HEK293 (cell line): ENCODE data around the gene PPP1R18.
A peak's percentile ranks its signal among the peaks of the same experiment; 100 is the strongest.

Experiments
- CTCF ChIA-PET: fragments of 350-600 bp; formaldehyde crosslinking; extraction: SDS; loops from one replicate; lab custom pipeline; 2021; ENCODE audit warnings: antibody characterized with exemption; lab: Yijun Ruan, JAX
- POLR2A ChIA-PET: fragments of 300-600 bp; formaldehyde crosslinking; extraction: SDS; loops from one replicate; lab custom pipeline; 2020; ENCODE audit warnings: antibody characterized with exemption, inconsistent platforms; lab: Yijun Ruan, JAX
- H3K27ac ChIP-seq: fragments of 200-500 bp; sonication (Bioruptor generic); 2 replicates; pipeline ENCODE4 v1.5.1; 2014; ENCODE audit warnings: low read depth, low read length, control low read depth, inconsistent platforms; ENCODE audit errors: extremely low read depth
- H3K36me3 ChIP-seq, 2 experiments: fragments of 200-500 bp in 1 of 2; sonication (Bioruptor generic) in 1 of 2; 1 replicate in 1 of 2; 2 replicates in 1 of 2; pipeline ENCODE4 v1.5.1; 2014 to 2017; ENCODE audit warnings: inconsistent platforms in 2 of 2, low read length in 2 of 2; ENCODE audit not compliant: control insufficient read depth in 2 of 2, insufficient read depth in 1 of 2
- H3K4me1 ChIP-seq: fragments of 200-500 bp; sonication (Bioruptor generic); 2 replicates; pipeline ENCODE4 v1.5.1; 2014; ENCODE audit warnings: mild to moderate bottlenecking, low read length, inconsistent platforms; ENCODE audit not compliant: control insufficient read depth, insufficient read depth
- H3K4me3 ChIP-seq: 2 replicates; pipeline ENCODE4 v1.5.1; 2011; ENCODE audit warnings: low read depth, mild to moderate bottlenecking, control low read depth, low read length, moderate library complexity
- H3K9me3 ChIP-seq: fragments of 200-500 bp; sonication (Bioruptor generic); 2 replicates; pipeline ENCODE4 v1.5.1; 2014; ENCODE audit warnings: low read depth, low read length, inconsistent platforms; ENCODE audit not compliant: control insufficient read depth, insufficient read depth
- ATF2 ChIP-seq: fragments of 450-650 bp; formaldehyde crosslinking; IDR thresholded peaks from 2 replicates; pipeline ENCODE4 v1.5.1; 2016; ENCODE audit warnings: missing biosample characterization, missing genetic modification characterization, low read depth
- GLI2 ChIP-seq: fragments of 450-650 bp; formaldehyde crosslinking; IDR thresholded peaks from 2 replicates; pipeline ENCODE4; 2017; ENCODE audit warnings: missing biosample characterization, missing genetic modification characterization, low read depth, borderline replicate concordance
- GLIS1 ChIP-seq: fragments of 450-650 bp; formaldehyde crosslinking; IDR thresholded peaks from 2 replicates; pipeline ENCODE4 v1.5.1; 2016; ENCODE audit warnings: missing biosample characterization, missing genetic modification characterization
- MZF1 ChIP-seq: fragments of 450-650 bp; formaldehyde crosslinking; IDR thresholded peaks from 2 replicates; pipeline ENCODE4 v1.5.1; 2017; ENCODE audit warnings: missing biosample characterization, missing genetic modification characterization, borderline replicate concordance
- OSR2 ChIP-seq: fragments of 450-650 bp; formaldehyde crosslinking; IDR thresholded peaks from 2 replicates; pipeline ENCODE4 v1.5.1; 2016; ENCODE audit warnings: missing biosample characterization, missing genetic modification characterization
- RBAK ChIP-seq: fragments of 450-650 bp; formaldehyde crosslinking; IDR thresholded peaks from 2 replicates; pipeline ENCODE4 v1.5.1; 2016; ENCODE audit warnings: missing biosample characterization, missing genetic modification characterization
- SCRT1 ChIP-seq: fragments of 450-650 bp; formaldehyde crosslinking; IDR thresholded peaks from 2 replicates; pipeline ENCODE4 v1.5.1; 2016; ENCODE audit warnings: missing biosample characterization, missing genetic modification characterization, borderline replicate concordance
- SCRT2 ChIP-seq: fragments of 450-650 bp; formaldehyde crosslinking; IDR thresholded peaks from 2 replicates; pipeline ENCODE4 v1.5.1; 2016; ENCODE audit warnings: missing biosample characterization, missing genetic modification characterization
- TCF7L2 ChIP-seq: IDR thresholded peaks from 2 replicates; pipeline ENCODE4 v1.6.1; 2011; ENCODE audit warnings: low read depth, mild to moderate bottlenecking, inconsistent platforms, low read length, moderate library complexity, borderline replicate concordance
- ZBTB10 ChIP-seq: fragments of 450-650 bp; formaldehyde crosslinking; IDR thresholded peaks from 2 replicates; pipeline ENCODE4 v1.5.1; 2016; ENCODE audit warnings: missing biosample characterization, missing genetic modification characterization
- ZFHX2 ChIP-seq: fragments of 450-650 bp; formaldehyde crosslinking; conservative IDR thresholded peaks from 2 replicates; pipeline ENCODE4 v1.5.1; 2016; ENCODE audit warnings: missing biosample characterization, missing genetic modification characterization
- ZFP69B ChIP-seq: fragments of 450-650 bp; formaldehyde crosslinking; IDR thresholded peaks from 2 replicates; pipeline ENCODE4 v1.5.1; 2016; ENCODE audit warnings: missing biosample characterization, missing genetic modification characterization
- ZIC2 ChIP-seq: fragments of 450-650 bp; formaldehyde crosslinking; IDR thresholded peaks from 2 replicates; pipeline ENCODE4 v1.5.1; 2016; ENCODE audit warnings: missing biosample characterization, missing genetic modification characterization
- ZNF157 ChIP-seq: fragments of 450-650 bp; formaldehyde crosslinking; IDR thresholded peaks from 2 replicates; pipeline ENCODE4 v1.5.1; 2016; ENCODE audit warnings: missing biosample characterization, missing genetic modification characterization
- ZNF202 ChIP-seq: fragments of 450-650 bp; formaldehyde crosslinking; IDR thresholded peaks from 2 replicates; pipeline ENCODE4 v1.5.1; 2016; ENCODE audit warnings: missing biosample characterization, missing genetic modification characterization, borderline replicate concordance
- ZNF37A ChIP-seq: fragments of 450-650 bp; IDR thresholded peaks from 2 replicates; pipeline ENCODE4 v1.5.1; 2018; ENCODE audit warnings: missing biosample characterization, missing genetic modification characterization
- ZNF529 ChIP-seq: fragments of 450-650 bp; formaldehyde crosslinking; IDR thresholded peaks from 2 replicates; pipeline ENCODE4 v1.5.1; 2017; ENCODE audit warnings: missing genetic modification characterization, missing biosample characterization; ENCODE audit not compliant: insufficient replicate concordance
- ZNF548 ChIP-seq: fragments of 450-650 bp; formaldehyde crosslinking; IDR thresholded peaks from 2 replicates; pipeline ENCODE4 v1.5.1; 2016; ENCODE audit warnings: missing biosample characterization, missing genetic modification characterization
- ZNF549 ChIP-seq: fragments of 450-650 bp; IDR thresholded peaks from 2 replicates; pipeline ENCODE4 v1.5.1; 2018; ENCODE audit warnings: missing biosample characterization, missing genetic modification characterization, mild to moderate bottlenecking, inconsistent platforms, moderate library complexity
- ZNF558 ChIP-seq: fragments of 450-650 bp; formaldehyde crosslinking; IDR thresholded peaks from 2 replicates; pipeline ENCODE4 v1.5.1; 2016; ENCODE audit warnings: missing biosample characterization, missing genetic modification characterization
- ZNF600 ChIP-seq: fragments of 450-650 bp; formaldehyde crosslinking; IDR thresholded peaks from 2 replicates; pipeline ENCODE4 v1.5.1; 2016; ENCODE audit warnings: missing biosample characterization, missing genetic modification characterization
- ZNF707 ChIP-seq: fragments of 450-650 bp; formaldehyde crosslinking; IDR thresholded peaks from 2 replicates; pipeline ENCODE4 v1.5.1; 2016; ENCODE audit warnings: missing biosample characterization, missing genetic modification characterization
- ZNF843 ChIP-seq: fragments of 450-650 bp; formaldehyde crosslinking; IDR thresholded peaks from 2 replicates; pipeline ENCODE4 v1.5.1; 2016; ENCODE audit warnings: missing biosample characterization, missing genetic modification characterization
- ZSCAN23 ChIP-seq: fragments of 450-650 bp; formaldehyde crosslinking; IDR thresholded peaks from 2 replicates; pipeline ENCODE4 v1.5.1; 2016; ENCODE audit warnings: missing biosample characterization, missing genetic modification characterization
- ZXDB ChIP-seq: fragments of 450-650 bp; formaldehyde crosslinking; IDR thresholded peaks from 2 replicates; pipeline ENCODE4 v1.5.1; 2016; ENCODE audit warnings: missing biosample characterization, missing genetic modification characterization
- TF ChIP-seq, protein P1 (sequence below): fragments of 450-650 bp; formaldehyde crosslinking; IDR thresholded peaks from 2 replicates; pipeline ENCODE4 v1.5.1; 2017; ENCODE audit warnings: missing biosample characterization, missing genetic modification characterization
- TF ChIP-seq, protein P2 (sequence below): fragments of 450-650 bp; formaldehyde crosslinking; IDR thresholded peaks from 2 replicates; pipeline ENCODE4 v1.5.1; 2016; ENCODE audit warnings: missing biosample characterization, missing genetic modification characterization, borderline replicate concordance

The PPP1R18 gene

GRCh38 chr6:30707281-30707850 lies 20.9 kb upstream of the PPP1R18 start (continued):
- TF ChIP-seq, protein P1, sequence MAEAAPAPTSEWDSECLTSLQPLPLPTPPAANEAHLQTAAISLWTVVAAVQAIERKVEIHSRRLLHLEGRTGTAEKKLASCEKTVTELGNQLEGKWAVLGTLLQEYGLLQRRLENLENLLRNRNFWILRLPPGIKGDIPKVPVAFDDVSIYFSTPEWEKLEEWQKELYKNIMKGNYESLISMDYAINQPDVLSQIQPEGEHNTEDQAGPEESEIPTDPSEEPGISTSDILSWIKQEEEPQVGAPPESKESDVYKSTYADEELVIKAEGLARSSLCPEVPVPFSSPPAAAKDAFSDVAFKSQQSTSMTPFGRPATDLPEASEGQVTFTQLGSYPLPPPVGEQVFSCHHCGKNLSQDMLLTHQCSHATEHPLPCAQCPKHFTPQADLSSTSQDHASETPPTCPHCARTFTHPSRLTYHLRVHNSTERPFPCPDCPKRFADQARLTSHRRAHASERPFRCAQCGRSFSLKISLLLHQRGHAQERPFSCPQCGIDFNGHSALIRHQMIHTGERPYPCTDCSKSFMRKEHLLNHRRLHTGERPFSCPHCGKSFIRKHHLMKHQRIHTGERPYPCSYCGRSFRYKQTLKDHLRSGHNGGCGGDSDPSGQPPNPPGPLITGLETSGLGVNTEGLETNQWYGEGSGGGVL (tag by site-specific recombination): peak; percentile 26; the same call in 1 of the 2 replicates
- TF ChIP-seq OSR2 (tag by site-specific recombination) (peak; percentile 60), ZNF529 (tag by site-specific recombination) (no peak), MZF1 (tag by site-specific recombination) (peak; percentile 40), ZNF707 (tag by site-specific recombination) (no peak), ZIC2 (tag by site-specific recombination) (peak; percentile 68), GLIS1 (tag by site-specific recombination) (peak; percentile 87), SCRT2 (peak; percentile 40; the same call in 1 of the 2 replicates), ZNF37A (tag by site-specific recombination) (no peak), ZNF202 (tag by site-specific recombination) (no peak), ATF2 (no peak), ZXDB (tag by site-specific recombination) (peak; percentile 68)

DNA sequence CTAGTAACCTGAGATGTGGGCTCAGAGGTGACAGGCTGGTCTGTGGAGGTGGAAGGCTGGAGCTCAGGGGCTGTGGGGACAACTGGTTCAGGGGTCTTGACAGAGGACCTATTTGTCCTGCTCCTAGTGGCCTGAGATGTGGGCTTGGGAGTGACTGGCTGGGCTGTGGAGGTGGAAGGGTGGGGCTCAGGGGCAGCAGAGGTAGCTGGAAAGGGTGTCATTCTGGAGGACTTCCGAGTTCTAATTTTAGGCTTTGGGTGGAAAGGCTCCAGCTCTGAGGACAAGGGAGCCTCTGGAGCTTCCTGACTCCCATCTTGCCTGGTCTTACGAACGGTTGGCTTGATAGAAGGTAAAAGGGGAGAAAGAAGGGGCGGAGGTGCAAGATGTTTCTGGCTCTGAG lies 19.2 kb upstream of the PPP1R18 start:
- Histone ChIP-seq H3K27ac (no peak overlapping the region), H3K9me3 (no peaks in the 10 kb centered on the region), H3K36me3 (peaks cover 64 to 85% of the 10 kb centered on the region in 2 experiments), H3K4me1 (peaks cover 17% of the 10 kb centered on the region), H3K4me3 (no peak overlapping the region)
- POLR2A ChIA-PET: interaction anchor here (0.7 to 3.3 kb wide), 5 partner anchors 10 to 90 kb away, joined by 3 to 36 read pairs (median 15); partner anchors contain the start of genes MDC1 and NRM
- CTCF ChIA-PET: interaction anchor here (1.0 to 1.2 kb wide), 2 partner anchors 17 to 27 kb away, joined by 4 to 12 read pairs; no protein-coding TSS in a partner anchor
- TF ChIP-seq SCRT2: no peak
- TF ChIP-seq ZFHX2 (tag by site-specific recombination): no peak
- no peak for TF ChIP-seq RBAK (tag by site-specific recombination)
- TF ChIP-seq GLI2 (tag by site-specific recombination): no peak
- no peak for TF ChIP-seq ZSCAN23 (tag by site-specific recombination)
- TF ChIP-seq ZXDB (tag by site-specific recombination): no peak
- TF ChIP-seq ZNF600 (tag by site-specific recombination): no peak
- TF ChIP-seq GLIS1 (tag by site-specific recombination): no peak
- no peak for TF ChIP-seq ZNF157 (tag by site-specific recombination)
- no peak for TF ChIP-seq ZFP69B (tag by site-specific recombination)
- no peak for TF ChIP-seq TCF7L2
- TF ChIP-seq, protein P2, sequence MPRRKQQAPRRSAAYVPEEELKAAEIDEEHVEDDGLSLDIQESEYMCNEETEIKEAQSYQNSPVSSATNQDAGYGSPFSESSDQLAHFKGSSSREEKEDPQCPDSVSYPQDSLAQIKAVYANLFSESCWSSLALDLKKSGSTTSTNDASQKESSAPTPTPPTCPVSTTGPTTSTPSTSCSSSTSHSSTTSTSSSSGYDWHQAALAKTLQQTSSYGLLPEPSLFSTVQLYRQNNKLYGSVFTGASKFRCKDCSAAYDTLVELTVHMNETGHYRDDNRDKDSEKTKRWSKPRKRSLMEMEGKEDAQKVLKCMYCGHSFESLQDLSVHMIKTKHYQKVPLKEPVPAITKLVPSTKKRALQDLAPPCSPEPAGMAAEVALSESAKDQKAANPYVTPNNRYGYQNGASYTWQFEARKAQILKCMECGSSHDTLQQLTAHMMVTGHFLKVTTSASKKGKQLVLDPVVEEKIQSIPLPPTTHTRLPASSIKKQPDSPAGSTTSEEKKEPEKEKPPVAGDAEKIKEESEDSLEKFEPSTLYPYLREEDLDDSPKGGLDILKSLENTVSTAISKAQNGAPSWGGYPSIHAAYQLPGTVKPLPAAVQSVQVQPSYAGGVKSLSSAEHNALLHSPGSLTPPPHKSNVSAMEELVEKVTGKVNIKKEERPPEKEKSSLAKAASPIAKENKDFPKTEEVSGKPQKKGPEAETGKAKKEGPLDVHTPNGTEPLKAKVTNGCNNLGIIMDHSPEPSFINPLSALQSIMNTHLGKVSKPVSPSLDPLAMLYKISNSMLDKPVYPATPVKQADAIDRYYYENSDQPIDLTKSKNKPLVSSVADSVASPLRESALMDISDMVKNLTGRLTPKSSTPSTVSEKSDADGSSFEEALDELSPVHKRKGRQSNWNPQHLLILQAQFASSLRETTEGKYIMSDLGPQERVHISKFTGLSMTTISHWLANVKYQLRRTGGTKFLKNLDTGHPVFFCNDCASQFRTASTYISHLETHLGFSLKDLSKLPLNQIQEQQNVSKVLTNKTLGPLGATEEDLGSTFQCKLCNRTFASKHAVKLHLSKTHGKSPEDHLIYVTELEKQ (tag by site-specific recombination): no peak
- no peak for TF ChIP-seq ZNF843
- TF ChIP-seq ZNF549 (tag by site-specific recombination): no peak
- no peak for TF ChIP-seq ZNF548 (tag by site-specific recombination)
- no peak for TF ChIP-seq ZNF558 (tag by site-specific recombination)
- no peak for TF ChIP-seq SCRT1 (tag by site-specific recombination)
- TF ChIP-seq ZBTB10: no peak
